GM06990 (cell line): ENCODE data around the gene TLR9.

ENCODE experiments used
- DNase-seq: peaks from one replicate; pipeline ENCODE4 v3.0.0-alpha.2; 2011; ENCODE audit not compliant: insufficient read length; ENCODE audit errors: extremely low read depth
- H3K27me3 ChIP-seq: replicated peaks from 2 replicates; pipeline ENCODE4 v1.6.0; 2011; ENCODE audit warnings: low read length; ENCODE audit not compliant: control insufficient read depth, insufficient read depth
- H3K36me3 ChIP-seq: 2 replicates; pipeline ENCODE4 v1.5.1; 2011; ENCODE audit warnings: low read length; ENCODE audit not compliant: control insufficient read depth, insufficient read depth
- H3K4me3 ChIP-seq: replicated peaks from 2 replicates; pipeline ENCODE4 v1.5.1; 2011; ENCODE audit warnings: low read depth, mild to moderate bottlenecking, control low read depth, low read length
- TF ChIP-seq, protein P1 (sequence below): IDR thresholded peaks from 2 replicates; pipeline ENCODE4 v1.5.1; 2011; ENCODE audit warnings: low read length, control low read depth, mild to moderate bottlenecking, inconsistent platforms; ENCODE audit not compliant: insufficient read depth, poor library complexity, severe bottlenecking

Gene TLR9

GRCh38 chr3:52200981-52201679 is 24.3 kb downstream of the TLR9 start:
- TF ChIP-seq, protein P1, sequence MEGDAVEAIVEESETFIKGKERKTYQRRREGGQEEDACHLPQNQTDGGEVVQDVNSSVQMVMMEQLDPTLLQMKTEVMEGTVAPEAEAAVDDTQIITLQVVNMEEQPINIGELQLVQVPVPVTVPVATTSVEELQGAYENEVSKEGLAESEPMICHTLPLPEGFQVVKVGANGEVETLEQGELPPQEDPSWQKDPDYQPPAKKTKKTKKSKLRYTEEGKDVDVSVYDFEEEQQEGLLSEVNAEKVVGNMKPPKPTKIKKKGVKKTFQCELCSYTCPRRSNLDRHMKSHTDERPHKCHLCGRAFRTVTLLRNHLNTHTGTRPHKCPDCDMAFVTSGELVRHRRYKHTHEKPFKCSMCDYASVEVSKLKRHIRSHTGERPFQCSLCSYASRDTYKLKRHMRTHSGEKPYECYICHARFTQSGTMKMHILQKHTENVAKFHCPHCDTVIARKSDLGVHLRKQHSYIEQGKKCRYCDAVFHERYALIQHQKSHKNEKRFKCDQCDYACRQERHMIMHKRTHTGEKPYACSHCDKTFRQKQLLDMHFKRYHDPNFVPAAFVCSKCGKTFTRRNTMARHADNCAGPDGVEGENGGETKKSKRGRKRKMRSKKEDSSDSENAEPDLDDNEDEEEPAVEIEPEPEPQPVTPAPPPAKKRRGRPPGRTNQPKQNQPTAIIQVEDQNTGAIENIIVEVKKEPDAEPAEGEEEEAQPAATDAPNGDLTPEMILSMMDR: no peak
- peaks cover 16% of the 10 kb centered on the region for H3K36me3 ChIP-seq
- no peak for DNase-seq
- H3K27me3 ChIP-seq: no peaks in the 10 kb centered on the region
- H3K4me3 ChIP-seq: no peak overlapping the region

GRCh38 chr3:52198643-52199608 is 26.5 kb downstream of the TLR9 start:
- Histone ChIP-seq H3K4me3 (peak overlapping the region; percentile 85), H3K27me3 (no peaks in the 10 kb centered on the region), H3K36me3 (peaks cover 6% of the 10 kb centered on the region)
- TF ChIP-seq, protein P1: no peak
- DNase-seq: no peak

DNA sequence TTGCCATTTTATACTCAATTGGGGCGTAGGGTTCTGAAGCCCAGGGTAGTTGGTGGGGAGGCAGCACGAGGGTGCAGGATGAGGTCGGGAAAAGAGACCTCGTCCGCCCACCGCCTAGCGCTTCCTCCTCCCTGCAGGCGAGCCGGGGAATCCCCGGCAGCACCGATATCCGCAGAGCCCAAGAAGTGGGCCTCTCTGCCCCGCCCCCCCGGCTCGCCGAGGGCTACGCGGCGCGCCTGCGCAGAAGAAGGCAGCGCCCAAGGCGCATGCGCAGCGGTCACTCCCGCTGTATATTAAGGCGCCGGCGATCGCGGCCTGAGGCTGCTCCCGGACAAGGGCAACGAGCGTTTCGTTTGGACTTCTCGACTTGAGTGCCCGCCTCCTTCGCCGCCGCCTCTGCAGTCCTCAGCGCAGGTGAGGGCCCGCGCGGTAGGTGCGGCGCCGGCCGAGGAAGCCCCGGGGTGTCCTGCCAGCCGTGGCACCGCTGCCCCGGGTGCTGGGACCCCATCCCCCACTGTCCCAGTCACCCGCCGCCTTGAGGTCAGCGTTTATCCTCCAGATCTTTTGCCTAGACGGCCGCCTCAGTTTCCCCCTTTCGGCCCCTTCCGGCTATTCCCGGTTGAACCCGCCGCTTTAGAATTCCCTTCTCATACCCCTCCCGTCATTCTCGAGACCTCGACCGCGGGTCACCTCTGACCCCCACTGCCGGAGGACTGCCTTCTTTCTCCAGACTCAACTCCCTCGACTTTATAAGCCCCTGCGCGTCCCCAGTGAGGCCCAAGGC is 27.4 kb downstream of the TLR9 start, which contains the start of gene ALAS1:
ALAS1 (plus strand) TSS at position 319 of the 784 bp plus-strand sequence. CDS start 1,082 bp downstream, outside the sequence.
- Histone ChIP-seq H3K4me3 (peak within 1 kb of the TSS; percentile 85), H3K27me3 (no peaks in the 10 kb centered on the region), H3K36me3 (peaks cover 4% of the 10 kb centered on the region)
- DNase-seq: peak; percentile 94
- TF ChIP-seq, protein P1: no peak

- DNase-seq: no peak
- peak overlapping the region; percentile 85 for H3K4me3 ChIP-seq
- TF ChIP-seq, protein P1: no peak
- peaks cover 4% of the 10 kb centered on the region; the same call in 1 of the 2 replicates for H3K36me3 ChIP-seq
- H3K27me3 ChIP-seq: no peaks in the 10 kb centered on the region
Observed at GRCh38 chr3:52197499-52197841, 28.0 kb downstream of the TLR9 start.

- DNase-seq: no peak
- H3K27me3 ChIP-seq: no peaks in the 10 kb centered on the region
- TF ChIP-seq, protein P1: no peak
- no peak overlapping the region for H3K4me3 ChIP-seq
- peaks cover 1% of the 10 kb centered on the region; the same call in 1 of the 2 replicates for H3K36me3 ChIP-seq
Observed at GRCh38 chr3:52196977-52197376, 28.5 kb downstream of the TLR9 start.
